MM.1S (cell line): ENCODE results near the gene SLC44A1.

Source experiments
- CTCF ChIP-seq: fragments of 300-600 bp; sonication (generic); IDR thresholded peaks from 2 replicates; pipeline ENCODE4 v1.5.1; 2016; ENCODE audit warnings: antibody characterized with exemption, low read length, mixed read lengths
- EZH2 ChIP-seq: fragments of 300-600 bp; sonication (generic); optimal IDR thresholded peaks from 2 replicates; pipeline ENCODE3; 2017; ENCODE audit warnings: low read depth, mild to moderate bottlenecking, antibody characterized with exemption, low read length, mixed read lengths
- EZH2phosphoT487 ChIP-seq: fragments of 300-600 bp; sonication (generic); IDR thresholded peaks from 2 replicates; pipeline ENCODE4 v1.6.1; 2018; ENCODE audit warnings: antibody characterized with exemption, low read length

- no peak for TF ChIP-seq CTCF
- TF ChIP-seq EZH2, result no peak
- no peak for TF ChIP-seq EZH2phosphoT487
Observed at GRCh38 chr9:105436783-105437182, 192.3 kb downstream of the SLC44A1 start.
